ENCODE measurements around the gene PRDM15.

Gene PRDM15

DNA sequence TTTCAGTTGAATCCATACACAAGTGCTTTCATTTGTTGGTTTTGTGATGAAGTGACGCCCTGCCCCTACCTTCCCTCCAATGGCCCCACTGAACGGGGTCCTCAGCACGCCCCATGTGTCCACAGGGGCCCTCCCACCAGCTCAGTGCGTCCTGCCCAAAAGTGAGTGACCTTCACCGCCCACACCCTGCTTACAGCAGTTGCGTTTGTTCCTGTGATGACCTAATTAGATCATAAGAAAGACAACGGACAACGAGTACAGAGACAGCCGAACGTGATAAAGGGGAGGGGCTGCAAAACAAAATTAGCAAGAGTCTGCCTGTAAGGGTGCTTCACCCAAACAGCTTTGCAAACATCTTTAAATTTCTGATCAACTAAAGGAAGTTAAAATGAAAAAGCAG is 74.1 kb downstream of the PRDM15 start:
- no peak for DNase-seq
- Mint-ChIP-seq H3K27me3 (ENCODE audit: low read depth, poor library complexity) (no peaks in the 10 kb centered on the region), H3K4me3 (no peak overlapping the region), H3K9me3 (peaks cover 6% of the 10 kb centered on the region), H3K27ac (peak overlapping the region; percentile 60), H3K36me3 (ENCODE audit: low read depth) (peaks cover 55% of the 10 kb centered on the region), H3K4me1 (peaks cover 11% of the 10 kb centered on the region)
- no peak for TF ChIP-seq CTCF (IDR thresholded peaks at IDR 0.05)

DNA sequence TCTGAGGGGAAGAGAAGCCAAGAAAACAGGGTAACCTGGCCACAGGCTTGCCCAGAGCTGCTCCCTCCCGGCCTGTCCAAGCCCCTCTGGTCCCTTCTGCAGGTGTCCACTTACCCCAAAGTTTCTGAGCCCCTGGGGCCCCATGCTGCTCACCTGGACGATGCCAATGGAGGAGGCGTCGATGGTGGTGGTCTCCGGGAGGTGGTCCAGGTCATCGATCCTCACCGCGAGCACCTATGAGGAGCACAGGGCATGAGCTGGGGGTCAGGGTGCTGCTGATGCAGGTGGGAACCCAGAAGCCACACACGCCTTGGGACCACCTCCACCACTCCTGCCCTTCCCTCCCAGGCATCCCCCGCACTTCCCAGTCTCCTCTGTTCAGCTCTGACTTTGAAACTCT is 74.8 kb downstream of the PRDM15 start:
- no peak for TF ChIP-seq CTCF (IDR thresholded peaks at IDR 0.05)
- Mint-ChIP-seq H3K27ac (peak overlapping the region; percentile 74), H3K4me1 (peaks cover 11% of the 10 kb centered on the region), H3K36me3 (ENCODE audit: low read depth) (peaks cover 53% of the 10 kb centered on the region), H3K4me3 (no peak overlapping the region), H3K9me3 (peaks cover 6% of the 10 kb centered on the region), H3K27me3 (ENCODE audit: low read depth, poor library complexity) (no peaks in the 10 kb centered on the region)
- no peak for DNase-seq

DNA sequence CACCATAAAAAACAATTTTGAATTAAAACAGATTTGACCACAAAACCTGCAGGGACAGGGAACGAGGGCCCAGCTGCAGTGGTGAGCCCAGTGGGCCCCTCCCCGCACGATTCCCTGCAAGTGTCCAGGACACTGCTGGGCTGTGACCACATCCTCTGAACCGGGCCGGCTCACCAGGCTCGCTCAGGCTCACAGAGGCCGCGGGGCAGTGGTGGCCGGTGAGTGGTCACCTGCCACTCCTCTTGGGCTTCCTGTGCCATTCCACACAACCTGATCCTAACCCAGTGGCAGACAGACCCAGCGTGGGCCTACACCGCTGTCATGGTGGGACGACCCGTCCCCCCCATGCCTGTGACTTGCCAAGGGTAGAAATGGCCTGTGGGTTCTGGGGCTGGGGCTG is 75.8 kb downstream of the PRDM15 start:
- no peak for DNase-seq
- peaks cover 11% of the 10 kb centered on the region for H3K4me1 Mint-ChIP-seq
- no peak for TF ChIP-seq CTCF (IDR thresholded peaks at IDR 0.05)

DNA sequence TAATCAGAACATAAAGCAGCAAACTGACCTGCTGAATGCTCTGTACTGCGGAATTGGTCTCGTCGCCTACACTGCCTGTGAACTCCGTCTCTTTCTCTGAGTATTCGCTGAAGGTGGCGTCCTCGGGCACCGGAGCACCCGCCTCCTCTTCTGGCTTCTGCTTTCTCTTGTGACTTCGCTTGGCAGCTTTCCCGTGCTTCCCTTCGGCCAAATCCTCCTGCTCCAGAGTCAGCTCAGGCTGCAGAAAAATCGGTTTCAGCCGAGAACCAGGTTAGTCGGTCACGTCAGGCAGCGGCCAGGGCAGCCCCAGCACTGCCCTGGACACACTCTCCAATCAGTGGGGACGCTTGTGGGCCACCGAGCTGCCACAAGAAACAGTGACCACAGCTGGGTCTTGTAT is 76.5 kb downstream of the PRDM15 start:
- no peaks in the 10 kb centered on the region for H3K27me3 Mint-ChIP-seq (ENCODE audit: low read depth, poor library complexity)
- no peak overlapping the region for H3K4me3 Mint-ChIP-seq
- H3K36me3 Mint-ChIP-seq (ENCODE audit: low read depth), result peaks cover 57% of the 10 kb centered on the region
- H3K4me1 Mint-ChIP-seq, result peaks cover 11% of the 10 kb centered on the region
- TF ChIP-seq CTCF (IDR thresholded peaks at IDR 0.05), result no peak
- no peak for DNase-seq
- no peak overlapping the region for H3K27ac Mint-ChIP-seq
- H3K9me3 Mint-ChIP-seq, result peaks cover 6% of the 10 kb centered on the region

More for the DNA sequence above, 75.8 kb downstream of the PRDM15 start:
- no peaks in the 10 kb centered on the region for H3K27me3 Mint-ChIP-seq (ENCODE audit: low read depth, poor library complexity)
- peaks cover 6% of the 10 kb centered on the region for H3K9me3 Mint-ChIP-seq
- H3K36me3 Mint-ChIP-seq (ENCODE audit: low read depth), result peaks cover 57% of the 10 kb centered on the region
- H3K27ac Mint-ChIP-seq, result no peak overlapping the region
- no peak overlapping the region for H3K4me3 Mint-ChIP-seq

- peaks cover 6% of the 10 kb centered on the region for H3K9me3 Mint-ChIP-seq
Measured at GRCh38 chr21:41802198-41802584, 77.0 kb downstream of the PRDM15 start.

More at GRCh38 chr21:41802198-41802584, 77.0 kb downstream of the PRDM15 start:
- H3K4me1 Mint-ChIP-seq, result peaks cover 11% of the 10 kb centered on the region
- no peak for TF ChIP-seq CTCF (IDR thresholded peaks at IDR 0.05)
- H3K27me3 Mint-ChIP-seq (ENCODE audit: low read depth, poor library complexity), result no peaks in the 10 kb centered on the region
- peaks cover 52% of the 10 kb centered on the region for H3K36me3 Mint-ChIP-seq (ENCODE audit: low read depth)
- H3K4me3 Mint-ChIP-seq, result no peak overlapping the region
- no peak for DNase-seq
- H3K27ac Mint-ChIP-seq, result no peak overlapping the region

Data from nephron progenitor cell (in vitro differentiated cells).